B cell (primary cell): Measurements from ENCODE around the gene USP22. TPM values are rescaled to one million over a fixed set of nuclear protein-coding genes. Genes with fewer than 3 reads are reported as not detected.

Experiments used
- ATAC-seq: fragments of 200-7000 bp; cut with Tn5 transposase; one replicate; pipeline ENCODE4 v1.10.0; 2021; ENCODE audit warnings: low read depth, mild to moderate bottlenecking, moderate number of reproducible peaks, moderate library complexity
- CTCF ChIA-PET: fragments of 350-600 bp; sonication (Branson Sonifier 250); formaldehyde crosslinking; loops from one replicate; lab custom pipeline; 2021; ENCODE audit warnings: antibody characterized with exemption, inconsistent platforms; lab: Charles Lee
- POLR2A ChIA-PET: fragments of 350-600 bp; sonication (Branson Sonifier 250); formaldehyde crosslinking; loops from one replicate; lab custom pipeline; 2021; ENCODE audit warnings: antibody characterized with exemption; lab: Charles Lee
- DNase-seq: peaks from one replicate; pipeline ENCODE4 v3.0.0; 2013
- H2AFZ ChIP-seq: 2 replicates; pipeline ENCODE4 v1.6.1; 2012; ENCODE audit warnings: mild to moderate bottlenecking, low read depth, low read length; ENCODE audit not compliant: insufficient read depth, poor library complexity, severe bottlenecking
- H3K27ac ChIP-seq, 2 donors: 1 replicate in 1 of 2; 2 replicates in 1 of 2; pipeline ENCODE4 v1.5.1; 2012 to 2013; ENCODE audit warnings: low read length in 2 of 2, mild to moderate bottlenecking in 2 of 2, moderate library complexity in 1 of 2
- H3K27me3 ChIP-seq, 4 experiments: fragments of 200-600 bp in 1 of 4; sonication (generic) in 1 of 4; replicated peaks in 1 of 4; 1 replicate in 2 of 4; 2 replicates in 2 of 4; pipeline versions ENCODE4 v1.6.1 to v1.7.0; 2013 to 2016; ENCODE audit warnings: low read length in 3 of 4, mild to moderate bottlenecking in 2 of 4, mixed read lengths in 1 of 4, moderate library complexity in 1 of 4; ENCODE audit not compliant: insufficient read depth in 4 of 4, control insufficient read depth in 3 of 4; ENCODE audit errors: control extremely low read depth in 1 of 4
- H3K36me3 ChIP-seq, 2 experiments: replicated peaks in 1 of 2; 1 replicate in 1 of 2; 2 replicates in 1 of 2; pipeline versions ENCODE4 v1.6.1 to v1.7.1; 2013; ENCODE audit warnings: low read length in 1 of 2; ENCODE audit not compliant: insufficient read depth in 2 of 2, control insufficient read depth in 1 of 2; ENCODE audit errors: control extremely low read depth in 1 of 2, extremely low read depth in 1 of 2
- H3K4me1 ChIP-seq, 2 donors: fragments of 200-600 bp in 1 of 2; sonication (generic) in 1 of 2; 1 replicate in 1 of 2; 2 replicates in 1 of 2; pipeline versions ENCODE4 v1.5.1 to v1.6.1; 2013 to 2017; ENCODE audit warnings: low read length in 2 of 2; ENCODE audit not compliant: control insufficient read depth in 2 of 2, insufficient read depth in 2 of 2
- H3K4me2 ChIP-seq: replicated peaks from 2 replicates; pipeline ENCODE3; 2012; ENCODE audit warnings: mild to moderate bottlenecking, low read depth, low read length; ENCODE audit not compliant: poor library complexity, severe bottlenecking
- H3K4me3 ChIP-seq, 5 experiments: fragments of 200-600 bp in 1 of 5; sonication (generic) in 1 of 5; 1 replicate in 3 of 5; 2 replicates in 2 of 5; pipeline versions ENCODE4 v1.5.1 to v1.7.0; 2011 to 2016; ENCODE audit warnings: low read length in 4 of 5, mild to moderate bottlenecking in 4 of 5, low read depth in 2 of 5, control low read depth in 1 of 5, moderate library complexity in 1 of 5; ENCODE audit not compliant: insufficient read depth in 1 of 5; ENCODE audit errors: control extremely low read depth in 1 of 5, extremely low read depth in 1 of 5
- H3K79me2 ChIP-seq: fragments of 200-600 bp; sonication (generic); one replicate; pipeline ENCODE4 v1.6.0; 2016; ENCODE audit warnings: low read length; ENCODE audit not compliant: control insufficient read depth, insufficient read depth
- H3K9ac ChIP-seq: fragments of 200-600 bp; sonication (generic); 2 replicates; pipeline ENCODE4 v1.6.1; 2017; ENCODE audit warnings: mild to moderate bottlenecking, low read length, moderate library complexity
- H3K9me3 ChIP-seq, 3 donors: one replicate each; pipeline versions ENCODE4 v1.6.1 to v1.7.1; 2013; ENCODE audit warnings: low read length in 2 of 3; ENCODE audit not compliant: control insufficient read depth in 2 of 3, insufficient read depth in 1 of 3; ENCODE audit errors: control extremely low read depth in 1 of 3
- H4K20me1 ChIP-seq: 2 replicates; pipeline ENCODE4 v1.6.0; 2012; ENCODE audit warnings: mild to moderate bottlenecking, low read length; ENCODE audit not compliant: insufficient read depth, control insufficient read depth, poor library complexity, severe bottlenecking
- H3K27ac Mint-ChIP-seq: one replicate; pipeline ENCODE4 v1.8.0; 2021; ENCODE audit warnings: mixed read lengths
- H3K27me3 Mint-ChIP-seq: one replicate; pipeline ENCODE4 v1.8.0; 2021; ENCODE audit warnings: mixed read lengths
- H3K4me1 Mint-ChIP-seq: one replicate; pipeline ENCODE4 v1.8.0; 2021; ENCODE audit warnings: mixed read lengths
- H3K4me3 Mint-ChIP-seq: one replicate; pipeline ENCODE4 v1.8.0; 2021; ENCODE audit warnings: mixed read lengths
- H3K9me3 Mint-ChIP-seq: one replicate; pipeline ENCODE4 v1.8.0; 2022; ENCODE audit warnings: mixed read lengths; ENCODE audit not compliant: insufficient read depth
- CTCF ChIP-seq: fragments of 200-600 bp; IDR thresholded peaks from one replicate; pipeline ENCODE4 v1.8.0; 2022; ENCODE audit warnings: antibody characterized with exemption, mild to moderate bottlenecking
- EZH2 ChIP-seq: IDR thresholded peaks from 2 replicates; pipeline ENCODE4 v1.6.1; 2012; ENCODE audit warnings: borderline replicate concordance, low read depth, mild to moderate bottlenecking, moderate library complexity, low read length; ENCODE audit not compliant: insufficient read depth, poor library complexity, severe bottlenecking
- WGBS: methylation state at CpG from one replicate; pipeline ENCODE4 v1.1.5; 2013; ENCODE audit warnings: missing lambda C conversion rate; ENCODE audit not compliant: insufficient coverage; 5-methylcytosine and 5-hydroxymethylcytosine counted together
- intact Hi-C: fragments of 100-400 bp; cut with micrococcal nuclease; formaldehyde crosslinking; loops from one replicate; pipeline ENCODE4 v1.10.0; 2022
- polyA plus RNA-seq: library from polyadenylated mRNA; depleted of rRNA; stranded (reverse); fragments of >200 nt; gene quantifications from 2 replicates; pipeline ENCODE4 v1.2.3, GENCODE V29; 2012
- total RNA-seq, 2 donors: library from RNA; stranded (reverse); fragments of 120-200 nt in 1 of 2; gene quantifications; 1 replicate in 1 of 2; 2 replicates in 1 of 2; pipeline versions ENCODE4 v1.2.3 to v1.2.4, GENCODE V29; 2013 to 2022

USP22 gene
- total and polyA plus RNA-seq, 2 donors (not counting 1 experiment from before 2014, with no cell fraction given): 74.3 to 167 TPM

DNA sequence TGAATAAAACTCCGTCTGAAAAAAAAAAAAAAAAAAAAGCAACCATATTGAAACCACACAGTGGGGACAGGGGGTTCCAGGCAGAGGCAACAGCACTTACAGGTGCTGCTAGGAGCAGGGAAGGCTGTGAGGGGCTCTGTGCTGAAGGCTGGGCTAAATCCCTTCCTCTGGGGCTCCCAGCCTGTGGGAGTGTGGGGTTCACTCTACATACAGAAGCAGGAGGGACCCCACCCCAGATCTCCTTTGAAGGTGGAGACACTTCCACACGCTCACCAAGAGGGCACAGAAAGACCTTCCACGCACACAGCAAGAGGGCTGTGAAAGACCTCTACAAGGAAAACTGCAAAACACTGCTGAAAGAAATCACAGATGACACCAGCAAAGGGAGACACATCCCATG lies 53.9 kb downstream of the USP22 start:
- Histone ChIP-seq H3K79me2 (no peaks in the 10 kb centered on the region), H3K4me2 (no peak overlapping the region), H3K27ac (no peak overlapping the region), H3K9me3 (peaks cover 0 to 4% (median 0%) of the 10 kb centered on the region in 3 donors), H4K20me1 (no peaks in the 10 kb centered on the region), H3K9ac (no peak overlapping the region), H3K4me3 (no peak overlapping the region), H3K36me3 (no peaks in the 10 kb centered on the region), H3K4me1 (peaks cover 0 to 4% of the 10 kb centered on the region in 2 donors), H3K27me3 (no peaks in the 10 kb centered on the region), H2AFZ (no peak overlapping the region)
- Mint-ChIP-seq H3K4me3 (no peak overlapping the region), H3K9me3 (no peaks in the 10 kb centered on the region), H3K27me3 (no peaks in the 10 kb centered on the region), H3K27ac (no peak overlapping the region), H3K4me1 (peaks cover 4% of the 10 kb centered on the region)
- ATAC-seq: no peak
- no peak for DNase-seq
- WGBS: 100% methylated on average over 1 of the region's 3 CpGs
- intact Hi-C loops: no loop called here
- CTCF ChIA-PET: no interaction called here
- POLR2A ChIA-PET: no interaction called here
- TF ChIP-seq CTCF (no peak), EZH2 (no peak)

DNA sequence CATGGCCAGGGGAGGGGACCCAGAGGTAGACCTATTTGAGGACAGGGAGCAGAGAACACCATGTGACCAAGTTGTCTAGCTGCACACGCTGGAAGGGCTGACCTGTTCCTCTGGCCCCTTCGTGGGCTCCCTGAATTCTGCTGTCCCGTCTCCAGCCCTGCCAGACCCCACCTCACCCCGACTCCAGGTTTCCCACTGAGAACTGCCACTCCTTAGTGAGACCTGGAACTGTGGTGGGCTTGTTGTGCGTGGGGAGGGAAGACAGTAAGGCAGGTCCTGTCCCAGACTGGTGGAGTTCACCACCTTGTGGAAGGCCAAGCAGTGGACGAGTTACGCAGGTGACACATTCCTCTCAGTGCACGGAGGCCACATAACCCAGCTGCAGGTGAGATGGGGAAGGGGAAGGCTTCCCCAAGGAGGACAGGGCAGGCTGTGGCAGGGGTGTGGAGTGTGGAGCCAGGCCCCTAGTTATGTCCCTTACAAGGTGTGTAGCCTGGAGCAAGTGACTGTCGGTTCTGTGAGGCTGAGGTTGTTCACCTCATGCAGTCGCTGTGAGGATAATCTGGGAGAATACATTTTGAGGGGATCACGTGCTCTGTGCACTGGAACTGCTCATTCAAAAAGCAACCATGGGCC lies 54.7 kb downstream of the USP22 start:
- Histone ChIP-seq H3K27ac (no peak overlapping the region), H3K4me3 (no peak overlapping the region), H3K9me3 (peaks cover 0 to 4% (median 0%) of the 10 kb centered on the region in 3 donors), H4K20me1 (no peaks in the 10 kb centered on the region), H3K9ac (no peak overlapping the region), H3K4me2 (no peak overlapping the region), H3K79me2 (no peaks in the 10 kb centered on the region), H3K4me1 (peaks cover 0 to 2% of the 10 kb centered on the region in 2 donors), H2AFZ (no peak overlapping the region), H3K36me3 (no peaks in the 10 kb centered on the region), H3K27me3 (no peaks in the 10 kb centered on the region)
- H3K9me3 Mint-ChIP-seq: no peaks in the 10 kb centered on the region
- no peaks in the 10 kb centered on the region for H3K27me3 Mint-ChIP-seq
- intact Hi-C loops: no loop called here
- no peak overlapping the region for H3K4me3 Mint-ChIP-seq
- TF ChIP-seq CTCF (no peak), EZH2 (no peak)
- WGBS: 82% methylated on average over 8 of the region's 11 CpGs
- peaks cover 2% of the 10 kb centered on the region for H3K4me1 Mint-ChIP-seq
- no peak for DNase-seq
- no peak overlapping the region for H3K27ac Mint-ChIP-seq
- CTCF ChIA-PET: no interaction called here
- ATAC-seq: no peak
- POLR2A ChIA-PET: interaction anchor here (0.5 kb wide), 1 partner anchor 65 kb away, joined by 4 read pairs; no protein-coding TSS in a partner anchor
